LNCaP clone FGC (cell line): Measurements from ENCODE around the gene FIBIN.

Experiments
- DNase-seq: peaks from one replicate; pipeline ENCODE4 v3.0.0-alpha.2; 2011; ENCODE audit warnings: low read depth
- H3K4me3 ChIP-seq: 2 replicates; pipeline ENCODE4 v1.5.1; 2011; ENCODE audit warnings: mild to moderate bottlenecking, low read depth, low read length, control low read depth
- CTCF ChIP-seq: IDR thresholded peaks from 2 replicates; pipeline ENCODE4 v1.5.1; 2012; ENCODE audit warnings: mild to moderate bottlenecking; ENCODE audit not compliant: control insufficient read depth, insufficient read depth; ENCODE audit errors: extremely low read depth

FIBIN gene

GRCh38 chr11:27024865-27025264 is 31.0 kb downstream of the FIBIN start:
- no peak for DNase-seq
- no peak for TF ChIP-seq CTCF
- no peak overlapping the region for H3K4me3 ChIP-seq

GRCh38 chr11:27025312-27025955 is 31.5 kb downstream of the FIBIN start:
- DNase-seq = no peak
- no peak for TF ChIP-seq CTCF
- H3K4me3 ChIP-seq = no peak overlapping the region

GRCh38 chr11:27025957-27026733 is 32.2 kb downstream of the FIBIN start:
- no peak for TF ChIP-seq CTCF
- H3K4me3 ChIP-seq = no peak overlapping the region
- no peak for DNase-seq

GRCh38 chr11:27028561-27028965 is 34.7 kb downstream of the FIBIN start:
- TF ChIP-seq CTCF = no peak
- no peak overlapping the region for H3K4me3 ChIP-seq

GRCh38 chr11:27029966-27030365 is 36.1 kb downstream of the FIBIN start:
- no peak for TF ChIP-seq CTCF
- H3K4me3 ChIP-seq = no peak overlapping the region
- DNase-seq = no peak

More at GRCh38 chr11:27028561-27028965, 34.7 kb downstream of the FIBIN start:
- DNase-seq = no peak

GRCh38 chr11:27031754-27032153 is 37.8 kb downstream of the FIBIN start:
- no peak overlapping the region for H3K4me3 ChIP-seq
- no peak for DNase-seq
- TF ChIP-seq CTCF = no peak
